K562 (cell line): ENCODE results near the gene CRY2. TPM values are rescaled to one million over a fixed set of nuclear protein-coding genes. Genes with fewer than 3 reads are reported as not detected.

Experiments
- ATAC-seq: fragments of 200-7000 bp; cut with Tn5 transposase; 3 replicates; pipeline ENCODE4 v1.9.1; 2020; ENCODE audit warnings: moderate library complexity
- BruUV-seq: library from RNA; stranded (reverse); fragments of 400-500 nt; replicated peaks from 2 replicates; lab custom pipeline; 2021; lab: Mats Ljungman, UMichigan
- CTCF ChIA-PET: fragments of 300-600 bp; formaldehyde crosslinking; extraction: SDS; loops from one replicate; lab custom pipeline; 2021; ENCODE audit warnings: low intra/inter-chr PET ratio; lab: Yijun Ruan, JAX
- POLR2A ChIA-PET: fragments of 300-600, 350-650 bp; sonication (Branson Sonifier 250); formaldehyde crosslinking; extraction: SDS; loops from one replicate; lab custom pipeline; 2021; ENCODE audit warnings: antibody characterized with exemption, inconsistent platforms; lab: Yijun Ruan, JAX
- DNase-seq, 4 experiments: peaks; one replicate each; pipeline versions ENCODE4 v3.0.0 to v3.0.0-alpha.2; 2011 to 2018; ENCODE audit warnings: low spot score in 3 of 4, mixed read lengths in 3 of 4; ENCODE audit errors: extremely low read depth in 1 of 4
- FAIRE-seq: peaks from 2 replicates; lab custom pipeline; 2011; peaks lifted over from hg19 to GRCh38; lab: Jason Lieb, UNC
- H2AFZ ChIP-seq: 2 replicates; pipeline ENCODE4 v1.6.0; 2011; ENCODE audit warnings: low read depth, low read length, control low read depth, inconsistent platforms
- H3K27ac ChIP-seq: fragments of 200-600 bp; 3 replicates; pipeline ENCODE4 v1.8.0; 2011; ENCODE audit warnings: low read depth, mild to moderate bottlenecking, control low read depth, inconsistent platforms, low read length, moderate library complexity, mixed read lengths; ENCODE audit errors: extremely low read depth
- H3K27me3 ChIP-seq, 2 experiments: fragments of 300-600 bp in 1 of 2; 2 replicates in 1 of 2; 3 replicates in 1 of 2; pipeline versions ENCODE4 v1.6.0 to v1.8.0; 2011; ENCODE audit warnings: inconsistent platforms in 2 of 2, low read length in 2 of 2, mild to moderate bottlenecking in 1 of 2, mixed read lengths in 1 of 2, moderate library complexity in 1 of 2; ENCODE audit not compliant: control insufficient read depth in 2 of 2, insufficient read depth in 2 of 2
- H3K36me3 ChIP-seq: fragments of 300-600 bp; 3 replicates; pipeline ENCODE4 v1.8.0; 2011; ENCODE audit warnings: mild to moderate bottlenecking, low read length, inconsistent platforms; ENCODE audit not compliant: control insufficient read depth, insufficient read depth
- H3K4me1 ChIP-seq, 2 experiments: fragments of 200-600 bp in 1 of 2; replicated peaks in 1 of 2; 2 replicates in 1 of 2; 3 replicates in 1 of 2; pipeline versions ENCODE4 v1.5.1 to v1.8.0; 2011; ENCODE audit warnings: inconsistent platforms in 2 of 2, low read length in 2 of 2, mild to moderate bottlenecking in 1 of 2, mixed read lengths in 1 of 2, moderate library complexity in 1 of 2; ENCODE audit not compliant: control insufficient read depth in 2 of 2, insufficient read depth in 2 of 2
- H3K4me2 ChIP-seq: 2 replicates; pipeline ENCODE4 v1.6.1; 2011; ENCODE audit warnings: low read length, control low read depth, inconsistent platforms, mixed read lengths; ENCODE audit not compliant: insufficient read depth
- H3K4me3 ChIP-seq: fragments of 200-600 bp; sonication (generic), shearing (Covaris generic); 2 replicates; pipeline ENCODE4 v1.5.1; 2016; ENCODE audit warnings: control low read depth, inconsistent platforms
- H3K79me2 ChIP-seq: fragments of 200-600 bp; 3 replicates; pipeline ENCODE4 v1.8.0; 2011; ENCODE audit warnings: low read length, inconsistent platforms; ENCODE audit not compliant: control insufficient read depth, insufficient read depth
- H3K9ac ChIP-seq, 2 experiments: 2 replicates each; pipeline versions ENCODE4 v1.6.0 to v1.6.1; 2011; ENCODE audit warnings: low read depth in 2 of 2, low read length in 2 of 2, control low read depth in 1 of 2, inconsistent platforms in 1 of 2, mild to moderate bottlenecking in 1 of 2, mixed read lengths in 1 of 2; ENCODE audit not compliant: insufficient read depth in 1 of 2
- H3K9me1 ChIP-seq: one replicate; pipeline ENCODE4 v1.6.0; 2011; ENCODE audit warnings: inconsistent platforms, mild to moderate bottlenecking, low read length, moderate library complexity; ENCODE audit not compliant: control insufficient read depth, insufficient read depth
- H3K9me3 ChIP-seq: replicated peaks from 2 replicates; pipeline ENCODE4 v1.5.1; 2011; ENCODE audit warnings: low read depth, low read length, inconsistent platforms; ENCODE audit not compliant: control insufficient read depth, insufficient read depth
- H4K20me1 ChIP-seq: replicated peaks from 2 replicates; pipeline ENCODE4 v1.6.1; 2011; ENCODE audit warnings: low read length, inconsistent platforms, mixed read lengths; ENCODE audit not compliant: control insufficient read depth, insufficient read depth
- MAZ ChIP-seq, 2 experiments: fragments of 450-650 bp in 1 of 2; sonication (generic) in 1 of 2; formaldehyde crosslinking; IDR thresholded peaks in 1 of 2; conservative IDR thresholded peaks in 1 of 2; 2 replicates each; pipeline versions ENCODE4 v1.4.0 to v1.5.0; 2020; ENCODE audit warnings: mild to moderate bottlenecking in 1 of 2, missing genetic modification reagents in 1 of 2
- MTA1 ChIP-seq: fragments of 450-650 bp; IDR thresholded peaks from 2 replicates; pipeline ENCODE4 v1.6.1; 2017; ENCODE audit warnings: borderline replicate concordance
- NFIC ChIP-seq: fragments of 450-650 bp; IDR thresholded peaks from 2 replicates; pipeline ENCODE4 v1.6.1; 2017; ENCODE audit warnings: mild to moderate bottlenecking, inconsistent platforms
- POLR2G ChIP-seq: fragments of 200-400 bp; formaldehyde crosslinking; IDR thresholded peaks from 2 replicates; pipeline ENCODE4 v1.6.1; 2017; ENCODE audit warnings: low read depth, mild to moderate bottlenecking, antibody characterized with exemption, low read length, moderate library complexity
- STAG1 ChIP-seq: sonication (generic); formaldehyde crosslinking; IDR thresholded peaks from 2 replicates; pipeline ENCODE4 v1.5.0; 2020; ENCODE audit warnings: missing genetic modification reagents, borderline replicate concordance
- TAF15 ChIP-seq: fragments of 200-400 bp; formaldehyde crosslinking; IDR thresholded peaks from 2 replicates; pipeline ENCODE4 v1.6.1; 2017; ENCODE audit warnings: mild to moderate bottlenecking, low read depth, low read length, moderate library complexity
- ZBTB33 ChIP-seq: sonication (generic); formaldehyde crosslinking; IDR thresholded peaks from 2 replicates; pipeline ENCODE4 v1.8.1; 2023; ENCODE audit warnings: mild to moderate bottlenecking, missing genetic modification reagents
- WGBS: fragments of 100-300 bp; shearing (Covaris generic); methylation state at CpG from one replicate; pipeline ENCODE4 v1.1.6; 2016; ENCODE audit warnings: low coverage, mixed read lengths; ENCODE audit not compliant: insufficient coverage; ENCODE audit errors: missing lambda C conversion rate; 5-methylcytosine and 5-hydroxymethylcytosine counted together
- in situ Hi-C: fragments of 300-500 bp; cut with MboI; formaldehyde crosslinking; loops from 4 replicates; pipeline ENCODE4 v1.15.0; 2018; ENCODE audit warnings: inconsistent platforms, mixed read lengths
- intact Hi-C: fragments of 100-400 bp; cut with micrococcal nuclease; formaldehyde crosslinking; loops from 2 replicates; pipeline ENCODE4 v1.14.2; 2022
- polyA plus RNA-seq, 8 experiments: library from polyadenylated mRNA; depleted of rRNA in 4 of 8; stranded (reverse) in 5 of 8; unstranded in 3 of 8; fragments of >200 nt; fragmentation: Nextera tagmentation in 2 of 8; fragmentation: Illumina TruSeq in 1 of 8; extraction: Ambion mirVana in 2 of 8; extraction: Trizol in 1 of 8; gene quantifications; 2 replicates each; pipeline versions ENCODE4 v1.2.1 to v1.2.3, GENCODE V29; 2011 to 2014; ENCODE audit warnings: inconsistent platforms in 1 of 8, missing spikeins in 1 of 8
- total RNA-seq, 7 experiments: library from RNA; depleted of rRNA in 6 of 7; stranded (reverse); fragments of >200 nt in 6 of 7; fragmentation: Illumina TruSeq in 2 of 7; extraction: Trizol in 2 of 7; gene quantifications; 2 replicates each; pipeline versions ENCODE4 v1.2.1 to v1.2.3, GENCODE V29; 2011 to 2021; ENCODE audit warnings: low replicate concordance in 1 of 7

CRY2 gene
- total and polyA plus RNA-seq, 9 of the 15 experiments (the other 6 are each of a cell fraction or from before 2014, with no cell fraction given), result 2.3 to 23.9 (median 14.8) TPM

DNA sequence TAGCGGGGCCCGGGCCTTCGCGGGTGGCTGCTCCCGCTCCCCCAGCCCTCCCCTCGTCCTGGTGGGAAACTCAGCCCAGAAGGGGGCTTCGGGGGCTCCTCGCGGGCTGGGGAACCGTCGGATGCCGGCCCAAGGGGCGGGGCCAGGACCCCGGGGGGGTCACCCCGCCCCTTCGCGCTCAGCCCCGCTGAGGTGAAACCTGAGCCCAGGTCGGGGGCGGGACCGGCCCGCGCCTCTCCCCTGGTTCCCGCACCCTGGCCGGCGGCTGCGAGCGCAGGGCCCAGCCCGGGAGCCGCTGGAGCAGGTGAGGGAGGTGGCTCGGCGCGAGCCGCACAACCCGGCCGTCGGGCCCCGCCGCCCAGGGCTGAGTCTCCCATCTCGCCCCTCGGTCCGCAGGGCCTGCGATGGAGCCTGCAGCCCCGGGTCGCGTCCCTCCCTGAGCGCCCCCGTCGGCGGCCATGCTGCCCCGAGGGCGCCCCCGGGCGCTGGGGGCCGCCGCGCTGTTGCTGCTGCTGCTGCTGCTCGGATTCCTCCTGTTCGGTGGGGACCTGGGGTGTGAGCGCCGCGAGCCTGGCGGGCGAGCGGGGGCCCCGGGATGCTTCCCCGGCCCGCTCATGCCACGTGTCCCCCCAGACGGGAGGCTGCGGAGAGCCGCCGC lies 75.3 kb downstream of the CRY2 start, which contains the start of gene LARGE2 (continued):
- TF ChIP-seq MAZ (CRISPR knock-in tag; conservative IDR thresholded peaks at IDR 0.05 in 1 of 2, IDR thresholded peaks at IDR 0.05 in 1 of 2) (peak in 1 of 2 experiments; percentile 87; a peak in 2 of 4 replicates), NFIC (peak; percentile 12; the same call in 1 of the 2 replicates), TAF15 (no peak), POLR2G (peak; percentile 78)

DNA sequence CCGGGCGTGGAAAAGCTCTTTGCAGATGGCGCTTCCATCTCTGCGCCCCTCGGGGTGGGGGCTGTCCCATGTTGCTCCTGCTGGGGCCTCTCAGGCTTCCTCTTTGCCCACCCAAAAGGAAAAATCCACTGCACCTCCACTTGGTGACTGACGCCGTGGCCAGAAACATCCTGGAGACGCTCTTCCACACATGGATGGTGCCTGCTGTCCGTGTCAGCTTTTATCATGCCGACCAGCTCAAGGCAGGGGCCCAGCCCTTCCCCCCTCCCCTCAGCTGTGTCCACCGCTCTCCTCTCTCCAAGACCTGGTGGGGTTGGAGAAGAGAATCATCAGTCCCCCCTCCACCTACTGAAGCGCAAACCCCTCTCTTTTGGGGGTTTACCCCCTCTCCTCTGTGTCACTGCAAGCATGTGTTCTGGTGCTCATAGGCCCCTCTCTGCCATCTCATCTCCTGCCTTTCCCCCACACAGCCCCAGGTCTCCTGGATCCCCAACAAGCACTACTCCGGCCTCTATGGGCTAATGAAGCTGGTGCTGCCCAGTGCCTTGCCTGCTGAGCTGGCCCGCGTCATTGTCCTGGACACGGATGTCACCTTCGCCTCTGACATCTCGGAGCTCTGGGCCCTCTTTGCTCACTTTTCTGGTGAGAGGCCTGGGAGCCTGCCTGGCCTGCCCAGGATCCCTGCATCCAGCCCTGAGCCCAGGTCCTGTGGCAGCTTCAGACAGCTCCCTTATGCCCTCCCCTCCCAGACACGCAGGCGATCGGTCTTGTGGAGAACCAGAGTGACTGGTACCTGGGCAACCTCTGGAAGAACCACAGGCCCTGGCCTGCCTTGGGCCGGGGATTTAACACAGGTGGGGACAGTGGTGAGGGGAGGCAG lies 77.0 kb downstream of the CRY2 start:
- intact Hi-C loops, result no loop called here
- H4K20me1 ChIP-seq, result no peaks in the 10 kb centered on the region; the same call in 1 of the 2 replicates
- H3K9me1 ChIP-seq, result no peaks in the 10 kb centered on the region
- ATAC-seq, result no peak
- no peak overlapping the region for H3K27ac ChIP-seq
- H3K79me2 ChIP-seq, result peaks cover 4% of the 10 kb centered on the region; the same call in 2 of the 3 replicates
- no peaks in the 10 kb centered on the region for H3K9me3 ChIP-seq
- CTCF ChIA-PET, result interaction anchor here (0.7 kb wide), 1 partner anchor 32 kb away, joined by 3 read pairs; no protein-coding TSS in a partner anchor
- WGBS, result 77% methylated on average over 12 of the region's 22 CpGs
- in situ Hi-C loops, result no loop called here
- H3K4me3 ChIP-seq, result no peak overlapping the region
- H3K4me1 ChIP-seq, result peaks cover 8 to 62% of the 10 kb centered on the region in 2 experiments
- H3K27me3 ChIP-seq, result no peaks in the 10 kb centered on the region
- peak overlapping the region in 1 of 2 experiments; percentile 71; a peak in 2 of 4 replicates for H3K9ac ChIP-seq
- no peak for DNase-seq
- peaks cover 9% of the 10 kb centered on the region; the same call in 1 of the 3 replicates for H3K36me3 ChIP-seq
- H3K4me2 ChIP-seq, result no peak overlapping the region
- no peak overlapping the region for H2AFZ ChIP-seq
- POLR2A ChIA-PET, result interaction anchor here (0.5 to 1.7 kb wide), 5 partner anchors 10 to 357 kb away, joined by 3 to 5 read pairs (median 3); no protein-coding TSS in a partner anchor
- no peak for FAIRE-seq
- TSS peak; percentile 52 for BruUV-seq
- TF ChIP-seq STAG1 (CRISPR knock-in tag) (0 out of 2 replicates have a peak, but pooled peaks have one; percentile 12), ZBTB33 (CRISPR knock-in tag) (0 out of 2 replicates have a peak, but pooled peaks have one; percentile 35), MTA1 (no peak)
